Suprapubic skin (tissue), 4 donors: ENCODE measurements around the gene ZFYVE28. TPM values are rescaled to one million over a fixed set of nuclear protein-coding genes. Genes with fewer than 3 reads are reported as not detected.

ENCODE experiments used
- DNase-seq, 2 donors: peaks; one replicate each; pipeline ENCODE4 v3.0.0-alpha.2; 2019; ENCODE audit warnings: low spot score in 2 of 2
- H3K27ac ChIP-seq: fragments of 200-600 bp; sonication (generic); one replicate; pipeline ENCODE4 v1.5.1; 2019
- H3K27me3 ChIP-seq: fragments of 200-600 bp; sonication (generic); one replicate; pipeline ENCODE4 v1.5.1; 2019
- H3K36me3 ChIP-seq: fragments of 200-600 bp; sonication (generic); one replicate; pipeline ENCODE4 v1.5.1; 2019
- H3K4me1 ChIP-seq: fragments of 200-600 bp; sonication (generic); one replicate; pipeline ENCODE4 v1.5.1; 2019
- H3K4me3 ChIP-seq: fragments of 200-600 bp; sonication (generic); one replicate; pipeline ENCODE4 v1.5.1; 2019; ENCODE audit warnings: mild to moderate bottlenecking
- H3K9me3 ChIP-seq: fragments of 200-600 bp; sonication (generic); one replicate; pipeline ENCODE4 v1.5.1; 2019
- EP300 ChIP-seq: sonication (generic); formaldehyde crosslinking; IDR thresholded peaks from one replicate; pipeline ENCODE4 v1.6.1; 2017; ENCODE audit warnings: antibody characterized with exemption
- POLR2A ChIP-seq, 2 donors: fragments of 450-650 bp; IDR thresholded peaks; one replicate each; pipeline ENCODE4 v1.6.1; 2017; ENCODE audit warnings: antibody characterized with exemption in 2 of 2, mild to moderate bottlenecking in 2 of 2, moderate library complexity in 2 of 2
- POLR2AphosphoS5 ChIP-seq, 3 donors: sonication (generic); formaldehyde crosslinking; IDR thresholded peaks; one replicate each; pipeline ENCODE4 v1.6.1; 2017; ENCODE audit warnings: antibody characterized with exemption in 3 of 3
- WGBS: methylation state at CpG from one replicate; pipeline ENCODE4 v1.1.5; 2018; 5-methylcytosine and 5-hydroxymethylcytosine counted together
- total RNA-seq, 4 donors: library from RNA; depleted of rRNA; stranded (reverse); fragments of >200 nt; gene quantifications; one replicate each; pipeline ENCODE4 v1.1.0, GENCODE V29; 2016
- TF ChIP-seq, protein P1 (sequence below), 2 donors: fragments of 200-600 bp in 1 of 2; fragments of 450-650 bp in 1 of 2; sonication (generic) in 1 of 2; IDR thresholded peaks; one replicate each; pipeline ENCODE4 v1.5.1; 2016 to 2019; ENCODE audit warnings: antibody characterized with exemption in 2 of 2, mild to moderate bottlenecking in 1 of 2, moderate library complexity in 1 of 2

The ZFYVE28 gene
- total RNA-seq, 4 donors from 2014 or later, result 7.6 to 21.3 (median 9.9) TPM

DNA sequence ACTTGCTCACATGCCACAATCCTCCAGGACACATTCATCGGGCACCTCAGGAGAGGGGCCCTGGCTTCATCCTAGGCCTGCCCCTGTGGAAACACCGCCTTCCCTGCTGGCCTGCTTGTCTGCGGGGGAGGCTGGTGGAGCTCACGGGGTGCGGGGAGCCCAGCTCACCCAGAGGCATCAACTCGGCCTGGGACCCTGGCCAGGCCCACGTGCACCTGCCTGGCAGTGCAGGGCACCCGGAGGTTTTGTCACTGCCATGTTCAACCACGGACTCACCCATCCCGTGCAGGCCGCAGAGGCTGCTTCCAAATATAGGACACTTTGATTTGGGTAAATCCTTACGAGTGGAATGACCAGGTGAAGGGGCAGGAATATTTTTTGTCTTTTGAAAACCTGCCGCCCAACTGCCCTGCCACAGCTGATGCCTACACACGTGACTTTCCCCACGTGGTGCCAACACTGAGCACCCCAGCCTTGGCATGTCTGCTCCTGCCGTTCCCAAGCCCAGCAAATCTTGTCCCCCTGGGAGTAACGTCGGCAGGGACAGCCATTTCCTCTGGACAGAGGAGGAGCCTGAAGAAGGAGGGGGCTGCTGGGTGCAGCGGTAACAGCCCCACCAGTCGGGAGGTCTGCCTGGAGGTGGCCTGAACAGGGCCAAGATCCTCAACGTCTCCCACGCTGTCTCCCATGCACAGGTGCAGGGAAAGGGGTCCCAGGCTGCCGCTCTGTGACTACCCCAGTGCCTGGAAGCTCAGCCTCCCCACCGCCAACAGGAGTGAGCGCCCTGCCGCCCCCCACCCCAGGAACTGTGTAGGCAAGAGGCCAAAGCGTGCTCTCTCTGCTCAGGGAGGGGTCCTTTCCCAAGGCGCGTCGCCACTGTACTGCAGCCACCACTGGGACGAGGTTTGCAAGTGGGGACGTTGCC is 165.0 kb downstream of the ZFYVE28 start:
- H3K4me1 ChIP-seq, result peaks cover 45% of the 10 kb centered on the region
- 94% methylated on average over 5 of the region's 32 CpGs for WGBS
- no peak overlapping the region for H3K4me3 ChIP-seq
- no peaks in the 10 kb centered on the region for H3K9me3 ChIP-seq
- TF ChIP-seq, protein P1, sequence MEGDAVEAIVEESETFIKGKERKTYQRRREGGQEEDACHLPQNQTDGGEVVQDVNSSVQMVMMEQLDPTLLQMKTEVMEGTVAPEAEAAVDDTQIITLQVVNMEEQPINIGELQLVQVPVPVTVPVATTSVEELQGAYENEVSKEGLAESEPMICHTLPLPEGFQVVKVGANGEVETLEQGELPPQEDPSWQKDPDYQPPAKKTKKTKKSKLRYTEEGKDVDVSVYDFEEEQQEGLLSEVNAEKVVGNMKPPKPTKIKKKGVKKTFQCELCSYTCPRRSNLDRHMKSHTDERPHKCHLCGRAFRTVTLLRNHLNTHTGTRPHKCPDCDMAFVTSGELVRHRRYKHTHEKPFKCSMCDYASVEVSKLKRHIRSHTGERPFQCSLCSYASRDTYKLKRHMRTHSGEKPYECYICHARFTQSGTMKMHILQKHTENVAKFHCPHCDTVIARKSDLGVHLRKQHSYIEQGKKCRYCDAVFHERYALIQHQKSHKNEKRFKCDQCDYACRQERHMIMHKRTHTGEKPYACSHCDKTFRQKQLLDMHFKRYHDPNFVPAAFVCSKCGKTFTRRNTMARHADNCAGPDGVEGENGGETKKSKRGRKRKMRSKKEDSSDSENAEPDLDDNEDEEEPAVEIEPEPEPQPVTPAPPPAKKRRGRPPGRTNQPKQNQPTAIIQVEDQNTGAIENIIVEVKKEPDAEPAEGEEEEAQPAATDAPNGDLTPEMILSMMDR (IDR thresholded peaks at IDR 0.05), result no peak
- no peak for TF ChIP-seq POLR2AphosphoS5 (IDR thresholded peaks at IDR 0.05)
- TF ChIP-seq EP300, result no peak
- TF ChIP-seq POLR2A (IDR thresholded peaks at IDR 0.05), result no peak
- peaks cover 71% of the 10 kb centered on the region for H3K36me3 ChIP-seq
- no peak overlapping the region for H3K27ac ChIP-seq
- DNase-seq, result peak; percentile 51 to 79
- no peaks in the 10 kb centered on the region for H3K27me3 ChIP-seq

DNA sequence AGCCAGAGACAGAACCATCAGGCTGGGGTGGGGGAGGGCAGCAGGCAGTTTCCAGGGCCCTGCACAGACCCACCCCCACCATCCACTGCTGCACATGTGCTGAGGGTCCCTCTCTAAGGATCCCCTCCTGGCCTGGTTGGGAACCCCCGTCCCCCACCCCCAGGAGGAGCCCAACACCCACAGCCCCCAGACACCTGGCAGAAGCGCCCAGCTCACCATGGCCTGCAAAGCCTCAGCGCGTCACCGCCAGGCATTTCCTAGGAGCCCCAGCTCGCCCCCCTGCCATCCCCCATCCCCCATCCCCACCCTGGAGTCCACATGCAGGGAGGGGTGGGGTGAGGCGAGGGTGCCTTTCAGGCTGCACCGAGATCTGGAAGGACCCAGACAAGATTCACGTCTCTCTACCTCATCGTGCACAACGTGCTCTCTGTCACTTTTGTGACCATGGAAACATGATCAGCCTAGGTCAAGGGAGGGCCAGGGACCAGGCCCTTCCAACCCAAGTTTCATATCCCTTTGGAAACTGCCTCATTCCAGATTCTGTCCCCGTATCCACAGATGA is 165.8 kb downstream of the ZFYVE28 start:
- H3K9me3 ChIP-seq, result no peaks in the 10 kb centered on the region
- TF ChIP-seq POLR2A (IDR thresholded peaks at IDR 0.05) (no peak), POLR2AphosphoS5 (IDR thresholded peaks at IDR 0.05) (no peak), EP300 (no peak)
- TF ChIP-seq, protein P1 (IDR thresholded peaks at IDR 0.05), result no peak
- H3K4me1 ChIP-seq, result peaks cover 36% of the 10 kb centered on the region
- H3K36me3 ChIP-seq, result peaks cover 76% of the 10 kb centered on the region
- no peaks in the 10 kb centered on the region for H3K27me3 ChIP-seq
- no peak overlapping the region for H3K4me3 ChIP-seq
- H3K27ac ChIP-seq, result no peak overlapping the region
- DNase-seq, result peak in 1 of 2 donors; percentile 64
- 59% methylated on average over 4 of the region's 12 CpGs for WGBS

DNA sequence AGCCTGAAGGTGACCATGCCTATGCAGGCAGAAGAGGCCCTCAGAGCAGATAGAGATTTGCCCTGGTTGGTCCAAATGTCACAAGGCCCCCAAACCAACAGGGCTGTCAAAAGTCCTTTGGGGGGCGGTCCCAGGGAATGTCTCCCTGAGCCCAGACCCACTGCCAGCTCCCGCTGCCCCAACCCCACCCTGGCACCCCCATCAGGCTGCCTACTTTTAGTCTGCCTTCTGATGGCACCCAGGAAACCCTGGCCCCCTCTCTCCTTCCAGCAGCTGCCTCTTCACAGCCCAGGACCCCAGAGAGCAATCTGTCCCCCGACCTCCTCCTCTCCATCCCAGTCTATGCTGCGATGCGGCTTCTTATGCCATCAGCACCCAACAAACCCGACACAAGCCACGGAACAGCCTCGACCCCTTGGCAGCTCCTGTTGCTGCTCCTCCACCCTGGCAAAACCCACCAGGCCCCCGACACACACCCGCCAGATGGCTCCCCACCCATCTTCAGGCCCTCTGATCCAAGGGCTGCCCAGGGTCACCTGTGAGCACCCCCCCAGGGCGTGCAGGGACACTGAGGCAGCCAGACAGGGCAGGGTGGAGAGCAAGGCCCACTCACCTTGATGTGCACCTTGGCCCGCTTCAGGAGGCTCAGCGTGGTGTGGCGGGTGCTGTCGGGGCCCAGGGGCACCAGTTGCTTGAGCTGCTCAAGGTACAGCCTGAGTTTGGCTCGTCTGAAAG is 166.5 kb downstream of the ZFYVE28 start:
- Histone ChIP-seq H3K4me3 (no peak overlapping the region), H3K27ac (no peak overlapping the region), H3K4me1 (peaks cover 30% of the 10 kb centered on the region), H3K9me3 (no peaks in the 10 kb centered on the region), H3K27me3 (no peaks in the 10 kb centered on the region), H3K36me3 (peaks cover 79% of the 10 kb centered on the region)
- DNase-seq, result peak; percentile 45 to 55
- WGBS, result 95% methylated on average over 15 of the region's 16 CpGs
- TF ChIP-seq POLR2AphosphoS5 (IDR thresholded peaks at IDR 0.05) (no peak), EP300 (no peak), POLR2A (IDR thresholded peaks at IDR 0.05) (no peak)
- TF ChIP-seq, protein P1 (IDR thresholded peaks at IDR 0.05), result no peak

DNA sequence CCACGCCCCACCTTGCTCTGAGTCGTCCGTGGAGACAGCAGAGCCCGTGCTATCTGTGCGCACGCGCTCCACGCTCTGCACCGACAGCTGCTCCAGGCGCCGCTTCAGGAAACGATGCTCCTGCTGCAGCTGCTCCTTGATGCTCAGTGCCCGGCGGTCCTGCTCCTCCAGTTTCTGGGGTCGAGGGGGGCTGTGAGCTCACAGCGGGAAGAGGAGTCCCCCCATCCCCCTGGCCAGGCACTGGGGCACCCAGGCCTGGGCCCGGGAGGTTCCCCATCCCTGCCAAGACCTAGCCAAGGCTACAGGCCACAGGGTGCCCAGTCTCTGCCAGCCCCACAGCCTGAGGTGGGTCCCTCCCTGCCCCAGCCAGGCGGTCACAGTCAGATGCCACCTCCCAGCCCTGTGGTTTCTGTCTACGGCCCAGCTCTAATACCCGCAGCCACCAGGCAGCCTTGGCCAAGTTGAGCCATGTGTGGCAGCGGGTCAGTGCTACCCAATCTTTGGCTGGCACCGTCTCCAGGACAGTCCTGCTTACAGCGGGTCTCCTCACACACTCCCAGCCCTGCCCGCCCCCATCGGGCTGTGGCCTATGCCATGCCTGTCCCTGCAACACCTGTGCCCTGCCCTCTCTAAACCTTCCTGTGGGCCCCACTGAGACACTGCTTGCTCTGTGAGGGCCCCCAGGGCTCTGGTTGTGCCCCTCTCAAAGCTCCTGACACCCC is 167.2 kb downstream of the ZFYVE28 start:
- peaks cover 79% of the 10 kb centered on the region for H3K36me3 ChIP-seq
- H3K4me1 ChIP-seq, result peaks cover 23% of the 10 kb centered on the region
- no peak overlapping the region for H3K27ac ChIP-seq
- H3K4me3 ChIP-seq, result no peak overlapping the region
- TF ChIP-seq, protein P1 (IDR thresholded peaks at IDR 0.05), result no peak
- TF ChIP-seq POLR2AphosphoS5 (IDR thresholded peaks at IDR 0.05) (no peak), POLR2A (IDR thresholded peaks at IDR 0.05) (no peak), EP300 (no peak)
- 98% methylated on average over 8 of the region's 25 CpGs for WGBS
- H3K9me3 ChIP-seq, result no peaks in the 10 kb centered on the region
- H3K27me3 ChIP-seq, result no peaks in the 10 kb centered on the region
- peak; percentile 59 to 67 for DNase-seq
